SK-N-MC (cell line): ENCODE data around the gene ZNF335.

Source experiments
- EZH2 ChIP-seq: fragments of 200-600 bp; sonication (generic); IDR thresholded peaks from one replicate; pipeline ENCODE4 v1.6.1; 2017; ENCODE audit warnings: antibody characterized with exemption
- FOXP2 ChIP-seq: optimal IDR thresholded peaks from 2 replicates; pipeline ENCODE3; 2011; ENCODE audit warnings: mild to moderate bottlenecking, moderate library complexity; ENCODE audit not compliant: insufficient read depth; ENCODE audit errors: extremely low read length, control extremely low read depth
- POLR2AphosphoS5 ChIP-seq: IDR thresholded peaks from 2 replicates; pipeline ENCODE4 v1.6.1; 2012; ENCODE audit warnings: mild to moderate bottlenecking, low read depth, low read length, borderline replicate concordance

DNA sequence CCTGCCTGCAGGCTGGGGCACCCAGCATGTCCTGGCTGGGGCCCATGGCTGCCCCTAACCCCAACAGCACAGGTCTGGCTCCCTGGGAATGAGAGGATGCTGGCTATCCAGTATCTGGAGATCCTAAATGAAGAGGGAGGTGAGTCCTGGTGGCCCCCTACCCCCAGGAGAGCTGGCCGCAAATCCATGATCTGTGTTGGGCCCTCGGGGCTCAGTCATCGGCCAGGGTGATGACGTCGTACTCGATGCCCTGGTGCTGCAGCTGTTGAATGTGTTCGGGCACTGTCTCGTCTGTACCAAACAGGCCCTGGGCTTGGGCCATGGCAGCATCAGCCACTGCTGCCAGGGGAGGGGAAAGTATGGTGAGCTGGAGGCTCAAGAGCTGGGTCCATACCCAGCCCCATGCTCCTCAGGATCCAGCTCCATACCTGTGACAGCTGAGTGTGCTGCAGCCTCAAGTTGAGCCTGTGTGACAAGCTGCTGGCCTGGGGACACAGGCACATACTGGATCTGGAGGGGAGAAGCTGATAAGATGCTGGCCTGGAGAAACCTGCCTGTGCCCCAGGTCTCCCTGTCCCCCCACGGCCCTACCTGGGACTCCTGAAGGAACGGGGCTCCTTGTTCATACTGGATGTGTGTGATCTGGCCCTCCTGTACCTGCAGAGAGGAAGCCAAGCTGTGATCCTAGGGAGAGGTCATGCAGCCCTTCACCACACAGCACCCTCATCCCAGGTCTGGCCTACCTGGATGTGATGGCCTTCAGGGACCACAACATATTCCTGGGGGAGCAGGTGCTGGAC lies 23.1 kb downstream of the ZNF335 start:
- TF ChIP-seq POLR2AphosphoS5: peak; percentile 10; the same call in 1 of the 2 replicates
- no peak for TF ChIP-seq EZH2
- no peak for TF ChIP-seq FOXP2
